HepG2 (cell line): ENCODE results near the gene IL17RC. TPM values are rescaled to one million over a fixed set of nuclear protein-coding genes. Genes with fewer than 3 reads are reported as not detected.

ENCODE experiments used
- ATAC-seq: fragments of 200-7000 bp; cut with Tn5 transposase; 3 replicates; pipeline ENCODE4 v1.9.1; 2020; ENCODE audit warnings: mild to moderate bottlenecking, moderate library complexity
- BruUV-seq: library from RNA; stranded (reverse); fragments of 400-500 nt; replicated peaks from 2 replicates; lab custom pipeline; 2021; lab: Mats Ljungman, UMichigan
- CTCF ChIA-PET: fragments of 300-600 bp; formaldehyde crosslinking; extraction: SDS; loops from one replicate; lab custom pipeline; 2021; ENCODE audit warnings: low total read pairs, inconsistent platforms, low intra/inter-chr PET ratio; lab: Yijun Ruan, JAX
- POLR2A ChIA-PET: fragments of 350-600 bp; sonication (Branson Sonifier 250); formaldehyde crosslinking; loops from one replicate; lab custom pipeline; 2020; ENCODE audit warnings: antibody characterized with exemption, inconsistent platforms; lab: Yijun Ruan, JAX
- DNase-seq: peaks from one replicate; pipeline ENCODE4 v3.0.0-alpha.2; 2015; ENCODE audit warnings: low spot score
- FAIRE-seq: peaks from 3 replicates; lab custom pipeline; 2011; peaks lifted over from hg19 to GRCh38; lab: Jason Lieb, UNC
- H2AFZ ChIP-seq: one replicate; pipeline ENCODE4 v1.6.1; 2011; ENCODE audit warnings: low read length, inconsistent platforms
- H3K27ac ChIP-seq: fragments of 300-600 bp; 3 replicates; pipeline ENCODE4 v1.8.0; 2011; ENCODE audit warnings: mixed run types, mild to moderate bottlenecking, mixed read lengths, low read length, inconsistent platforms; ENCODE audit not compliant: insufficient read depth; ENCODE audit errors: extremely low read length
- H3K27me3 ChIP-seq, 2 experiments: fragments of 200-600 bp in 1 of 2; 2 replicates in 1 of 2; 3 replicates in 1 of 2; pipeline versions ENCODE4 v1.6.0 to v1.8.0; 2011; ENCODE audit warnings: low read length in 2 of 2, mild to moderate bottlenecking in 2 of 2, moderate library complexity in 2 of 2, inconsistent platforms in 1 of 2; ENCODE audit not compliant: insufficient read depth in 2 of 2, control insufficient read depth in 1 of 2
- H3K36me3 ChIP-seq, 2 experiments: fragments of 200-600 bp in 1 of 2; replicated peaks in 1 of 2; 2 replicates in 1 of 2; 3 replicates in 1 of 2; pipeline versions ENCODE4 v1.5.1 to v1.8.0; 2011; ENCODE audit warnings: low read length in 2 of 2, inconsistent platforms in 1 of 2; ENCODE audit not compliant: insufficient read depth in 2 of 2, control insufficient read depth in 1 of 2
- H3K4me1 ChIP-seq: 2 replicates; pipeline ENCODE4 v1.5.1; 2012; ENCODE audit warnings: low read length, inconsistent platforms; ENCODE audit not compliant: insufficient read depth
- H3K4me2 ChIP-seq: 2 replicates; pipeline ENCODE4 v1.6.0; 2011; ENCODE audit warnings: low read depth, low read length, inconsistent platforms
- H3K4me3 ChIP-seq, 3 experiments: fragments of 200-600 bp in 1 of 3; sonication (generic), shearing (Covaris generic) in 1 of 3; replicated peaks in 1 of 3; 2 replicates each; pipeline ENCODE4 v1.5.1; 2011 to 2016; ENCODE audit warnings: low read length in 3 of 3, inconsistent platforms in 2 of 3, low read depth in 2 of 3, mild to moderate bottlenecking in 2 of 3, control low read depth in 1 of 3, mixed read lengths in 1 of 3; ENCODE audit not compliant: insufficient read depth in 1 of 3
- H3K79me2 ChIP-seq: one replicate; pipeline ENCODE4 v1.6.1; 2011; ENCODE audit warnings: low read length, inconsistent platforms; ENCODE audit not compliant: insufficient read depth
- H3K9ac ChIP-seq: 2 replicates; pipeline ENCODE4 v1.6.0; 2011; ENCODE audit warnings: mild to moderate bottlenecking, low read depth, low read length, inconsistent platforms; ENCODE audit not compliant: insufficient read depth
- H3K9me3 ChIP-seq: 2 replicates; pipeline ENCODE4 v1.5.1; 2012; ENCODE audit warnings: mild to moderate bottlenecking, low read length
- H4K20me1 ChIP-seq: 2 replicates; pipeline ENCODE4 v1.6.0; 2011; ENCODE audit warnings: inconsistent platforms, mild to moderate bottlenecking, low read length, moderate library complexity; ENCODE audit not compliant: insufficient read depth
- CBFB ChIP-seq: sonication (generic); formaldehyde crosslinking; IDR thresholded peaks from 2 replicates; pipeline ENCODE4 v1.4.0; 2020; ENCODE audit warnings: missing genetic modification reagents
- IKZF1 ChIP-seq: fragments of 450-650 bp; IDR thresholded peaks from 2 replicates; pipeline ENCODE4 v1.7.1; 2016
- KDM5A ChIP-seq: fragments of 200-600 bp; sonication (generic); IDR thresholded peaks from 2 replicates; pipeline ENCODE4 v1.7.0; 2018; ENCODE audit warnings: antibody characterized with exemption, mild to moderate bottlenecking, low read length, borderline replicate concordance
- ZNF788 ChIP-seq: sonication (generic); formaldehyde crosslinking; IDR thresholded peaks from 2 replicates; pipeline ENCODE4 v1.5.0; 2020; ENCODE audit warnings: mild to moderate bottlenecking, missing genetic modification reagents, borderline replicate concordance
- whole genome bisulfite sequencing: methylation state at CpG from one replicate; pipeline ENCODE4 v1.1.6; 2017; ENCODE audit warnings: low lambda C conversion rate; 5-methylcytosine and 5-hydroxymethylcytosine counted together
- in situ Hi-C: cut with HindIII; loops from 2 replicates; pipeline ENCODE4 v1.10.0; 2017; ENCODE audit warnings: low pct_unique_long_range_greater_than_20kb; ENCODE audit not compliant: extremely low pct_ligation_motif_present
- intact Hi-C: fragments of 100-400 bp; cut with micrococcal nuclease; formaldehyde crosslinking; loops from one replicate; pipeline ENCODE4 v1.10.0; 2022; ENCODE audit not compliant: unreplicated experiment
- polyA plus RNA-seq, 8 experiments: library from polyadenylated mRNA; depleted of rRNA in 3 of 8; stranded (reverse) in 7 of 8; unstranded in 1 of 8; fragments of >200 nt; fragmentation: Illumina TruSeq in 4 of 8; extraction: Trizol in 4 of 8; gene quantifications; 2 replicates each; pipeline versions ENCODE4 v1.2.1 to v1.2.3, GENCODE V29; 2011 to 2016; ENCODE audit warnings: low read depth in 4 of 8, missing spikeins in 1 of 8, mixed read lengths in 1 of 8; ENCODE audit not compliant: insufficient read depth in 1 of 8
- total RNA-seq, 5 experiments: library from RNA; depleted of rRNA; stranded (reverse); fragments of >200 nt; fragmentation: Illumina TruSeq; extraction: Trizol; gene quantifications; 2 replicates each; pipeline ENCODE4 v1.2.3, GENCODE V29; 2016; ENCODE audit warnings: low read depth in 1 of 5
- TF ChIP-seq, protein P1 (sequence below): sonication (generic); formaldehyde crosslinking; IDR thresholded peaks from 2 replicates; pipeline ENCODE4 v1.4.0; 2020; ENCODE audit warnings: missing genetic modification reagents
- TF ChIP-seq, protein P2 (sequence below): sonication (generic); formaldehyde crosslinking; IDR thresholded peaks from 2 replicates; pipeline ENCODE4 v1.8.0; 2023; ENCODE audit warnings: mild to moderate bottlenecking, missing genetic modification reagents

IL17RC gene
- total and polyA plus RNA-seq, 2 of the 13 experiments (the other 11 are each of a cell fraction or from before 2014, with no cell fraction given) = 20.7 to 24.0 TPM

GRCh38 chr3:9903904-9904303 lies 13.0 kb upstream of the IL17RC start:
- H3K36me3 ChIP-seq = peaks cover 13 to 22% of the 10 kb centered on the region in 2 experiments
- FAIRE-seq (no peak), ATAC-seq (no peak), DNase-seq (no peak)
- WGBS = 95% methylated on average over 4 of the region's 4 CpGs
- CTCF ChIA-PET = interaction anchor here (1.2 kb wide), 1 partner anchor 11 kb away, joined by 3 read pairs; no protein-coding TSS in a partner anchor
- TF ChIP-seq, protein P1, sequence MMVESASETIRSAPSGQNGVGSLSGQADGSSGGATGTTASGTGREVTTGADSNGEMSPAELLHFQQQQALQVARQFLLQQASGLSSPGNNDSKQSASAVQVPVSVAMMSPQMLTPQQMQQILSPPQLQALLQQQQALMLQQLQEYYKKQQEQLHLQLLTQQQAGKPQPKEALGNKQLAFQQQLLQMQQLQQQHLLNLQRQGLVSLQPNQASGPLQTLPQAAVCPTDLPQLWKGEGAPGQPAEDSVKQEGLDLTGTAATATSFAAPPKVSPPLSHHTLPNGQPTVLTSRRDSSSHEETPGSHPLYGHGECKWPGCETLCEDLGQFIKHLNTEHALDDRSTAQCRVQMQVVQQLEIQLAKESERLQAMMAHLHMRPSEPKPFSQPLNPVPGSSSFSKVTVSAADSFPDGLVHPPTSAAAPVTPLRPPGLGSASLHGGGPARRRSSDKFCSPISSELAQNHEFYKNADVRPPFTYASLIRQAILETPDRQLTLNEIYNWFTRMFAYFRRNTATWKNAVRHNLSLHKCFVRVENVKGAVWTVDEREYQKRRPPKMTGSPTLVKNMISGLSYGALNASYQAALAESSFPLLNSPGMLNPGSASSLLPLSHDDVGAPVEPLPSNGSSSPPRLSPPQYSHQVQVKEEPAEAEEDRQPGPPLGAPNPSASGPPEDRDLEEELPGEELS (CRISPR knock-in tag) = no peak
- TF ChIP-seq CBFB (CRISPR knock-in tag) (no peak), IKZF1 (no peak), ZNF788 (CRISPR knock-in tag) (no peak), KDM5A (no peak)
- TF ChIP-seq, protein P2, sequence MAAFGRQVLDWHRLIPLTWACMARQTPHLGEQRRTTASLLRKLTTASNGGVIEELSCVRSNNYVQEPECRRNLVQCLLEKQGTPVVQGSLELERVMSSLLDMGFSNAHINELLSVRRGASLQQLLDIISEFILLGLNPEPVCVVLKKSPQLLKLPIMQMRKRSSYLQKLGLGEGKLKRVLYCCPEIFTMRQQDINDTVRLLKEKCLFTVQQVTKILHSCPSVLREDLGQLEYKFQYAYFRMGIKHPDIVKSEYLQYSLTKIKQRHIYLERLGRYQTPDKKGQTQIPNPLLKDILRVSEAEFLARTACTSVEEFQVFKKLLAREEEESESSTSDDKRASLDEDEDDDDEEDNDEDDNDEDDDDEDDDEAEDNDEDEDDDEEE (CRISPR knock-in tag) = no peak
- POLR2A ChIA-PET = interaction anchor here (7.8 to 9.3 kb wide), 2 partner anchors 10 to 40 kb away, joined by 153 to 298 read pairs; partner anchors contain the start of gene IL17RC
- intact Hi-C loops = loop anchor here (5.0 kb wide), 1 partner anchor 43 kb away; no protein-coding TSS in a partner anchor
- in situ Hi-C loops = no loop called here
- H3K27me3 ChIP-seq = no peaks in the 10 kb centered on the region; a peak in 1 of 5 replicates
- no TSS peak for BruUV-seq
- peak overlapping the region; percentile 97 for H3K4me2 ChIP-seq
- peaks cover 57% of the 10 kb centered on the region for H3K4me1 ChIP-seq
- peak overlapping the region; percentile 83; the same call in 1 of the 2 replicates for H3K9ac ChIP-seq
- H3K79me2 ChIP-seq = peaks cover 15% of the 10 kb centered on the region
- peak overlapping the region in 2 of 3 experiments; percentile 6 to 89; a peak in 4 of 6 replicates for H3K4me3 ChIP-seq
- no peak overlapping the region for H3K27ac ChIP-seq
- H2AFZ ChIP-seq = no peak overlapping the region
- no peaks in the 10 kb centered on the region for H4K20me1 ChIP-seq
- H3K9me3 ChIP-seq = no peaks in the 10 kb centered on the region
